WTC11 (cell line): ENCODE measurements around the gene ATG4C.

Source experiments
- CTCF ChIP-seq: fragments of 200-600 bp; IDR thresholded peaks from 2 replicates; pipeline ENCODE4 v1.8.0; 2022; ENCODE audit warnings: antibody characterized with exemption
- ESRRA ChIP-seq: sonication (generic); formaldehyde crosslinking; IDR thresholded peaks from 2 replicates; pipeline ENCODE4 v1.8.1; 2022; ENCODE audit warnings: mild to moderate bottlenecking, missing genetic modification reagents, borderline replicate concordance
- JUN ChIP-seq: sonication (generic); formaldehyde crosslinking; IDR thresholded peaks from 2 replicates; pipeline ENCODE4 v1.8.0; 2023; ENCODE audit warnings: mild to moderate bottlenecking, missing genetic modification reagents
- NR3C1 ChIP-seq: sonication (generic); formaldehyde crosslinking; conservative IDR thresholded peaks from 2 replicates; pipeline ENCODE4 v1.8.1; 2023; ENCODE audit warnings: low read depth, mild to moderate bottlenecking, missing genetic modification reagents
- STAT6 ChIP-seq: sonication (generic); formaldehyde crosslinking; conservative IDR thresholded peaks from 2 replicates; pipeline ENCODE4 v1.8.1; 2023; ENCODE audit warnings: mild to moderate bottlenecking, low read depth, missing genetic modification reagents, moderate library complexity
- ZNF423 ChIP-seq: fragments of 250-450 bp; sonication (Bioruptor Pico); IDR thresholded peaks from 2 replicates; pipeline ENCODE4 v2.1.2; 2022; ENCODE audit warnings: mild to moderate bottlenecking, moderate library complexity

DNA sequence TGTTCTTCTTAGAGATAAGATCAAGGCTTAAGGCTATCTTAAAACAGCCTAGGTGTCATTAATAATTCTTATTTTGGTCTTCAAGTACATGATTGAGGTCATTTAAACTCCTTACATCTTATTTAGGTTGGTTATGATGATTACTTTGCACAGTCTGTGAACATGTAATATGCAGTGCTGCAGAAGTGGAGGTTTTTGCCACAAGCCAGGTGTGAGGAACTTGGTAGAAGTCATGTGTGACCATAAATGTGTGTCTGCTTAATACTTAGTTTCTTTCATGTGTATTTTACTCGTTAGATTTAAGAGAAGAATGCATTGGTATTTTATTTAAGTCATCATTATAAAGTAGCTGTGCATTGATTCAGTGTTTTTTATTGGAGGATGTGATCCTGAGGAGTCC, 10.1 kb downstream of the ATG4C start:
- TF ChIP-seq CTCF (no peak), NR3C1 (no peak), ZNF423 (CRISPR knock-in tag) (no peak), JUN (CRISPR knock-in tag) (no peak), ESRRA (no peak), STAT6 (CRISPR knock-in tag) (no peak)
